CD4-positive, alpha-beta T cell (primary cell): ENCODE results near the gene PPP1R3A. TPM values are rescaled to one million over a fixed set of nuclear protein-coding genes. Genes with fewer than 3 reads are reported as not detected.
"Not testable (repeated sequence)": the region's sequence is repeated elsewhere in the genome, so short reads cannot be mapped to it uniquely, and the experiment has no call there.

ENCODE experiments used
- ATAC-seq: fragments of 200-7000 bp; cut with Tn5 transposase; one replicate; pipeline ENCODE4 v1.10.0; 2022; ENCODE audit warnings: mild to moderate bottlenecking; ENCODE audit not compliant: poor library complexity
- CTCF ChIA-PET: fragments of 350-600 bp; sonication (Branson Sonifier 250); formaldehyde crosslinking; loops from one replicate; lab custom pipeline; 2021; ENCODE audit warnings: antibody characterized with exemption, inconsistent platforms; lab: Charles Lee
- POLR2A ChIA-PET: fragments of 350-600 bp; sonication (Branson Sonifier 250); formaldehyde crosslinking; loops from one replicate; lab custom pipeline; 2021; ENCODE audit warnings: antibody characterized with exemption, inconsistent platforms; lab: Charles Lee
- DNase-seq, 14 experiments: peaks; one replicate each; pipeline ENCODE4 v3.0.0-alpha.2; 2013 to 2020; ENCODE audit warnings: mixed read lengths in 2 of 14
- H3K27ac ChIP-seq, 2 donors: one replicate each; pipeline versions ENCODE4 v1.5.1 to v1.7.0; 2013; ENCODE audit warnings: low read length in 2 of 2, low read depth in 1 of 2, mild to moderate bottlenecking in 1 of 2
- H3K27me3 ChIP-seq, 2 experiments: 1 replicate in 1 of 2; 2 replicates in 1 of 2; pipeline versions ENCODE4 v1.6.1 to v1.7.0; 2013; ENCODE audit warnings: low read length in 2 of 2, control low read depth in 1 of 2, mild to moderate bottlenecking in 1 of 2, moderate library complexity in 1 of 2; ENCODE audit not compliant: insufficient read depth in 2 of 2, control insufficient read depth in 1 of 2
- H3K36me3 ChIP-seq: one replicate; pipeline ENCODE4 v1.6.1; 2013; ENCODE audit warnings: low read length, control low read depth; ENCODE audit not compliant: insufficient read depth
- H3K4me1 ChIP-seq: one replicate; pipeline ENCODE4 v1.6.1; 2013; ENCODE audit warnings: low read length, control low read depth; ENCODE audit not compliant: insufficient read depth
- H3K4me3 ChIP-seq: one replicate; pipeline ENCODE4 v1.5.1; 2013; ENCODE audit warnings: mild to moderate bottlenecking, low read length, moderate library complexity
- H3K9me3 ChIP-seq, 2 experiments: 1 replicate in 1 of 2; 2 replicates in 1 of 2; pipeline versions ENCODE4 v1.6.1 to v1.7.0; 2013; ENCODE audit warnings: low read length in 2 of 2, mild to moderate bottlenecking in 2 of 2, control low read depth in 1 of 2, moderate library complexity in 1 of 2; ENCODE audit not compliant: control insufficient read depth in 1 of 2, insufficient read depth in 1 of 2
- H3K27ac Mint-ChIP-seq: one replicate; pipeline ENCODE4 v1.8.0; 2020; ENCODE audit warnings: mixed read lengths
- H3K27me3 Mint-ChIP-seq: one replicate; pipeline ENCODE4 v1.8.0; 2021; ENCODE audit warnings: mixed read lengths
- H3K36me3 Mint-ChIP-seq: one replicate; pipeline ENCODE4 v1.8.0; 2021; ENCODE audit warnings: low read depth, mixed read lengths
- H3K4me1 Mint-ChIP-seq: one replicate; pipeline ENCODE4 v1.8.0; 2021; ENCODE audit warnings: low read depth, mixed read lengths
- H3K4me3 Mint-ChIP-seq: one replicate; pipeline ENCODE4 v1.8.0; 2020; ENCODE audit warnings: mild to moderate bottlenecking, mixed read lengths
- H3K9me3 Mint-ChIP-seq: one replicate; pipeline ENCODE4 v1.8.0; 2020; ENCODE audit warnings: mixed read lengths
- intact Hi-C, 2 experiments: fragments of 100-400 bp; cut with DNase I in 1 of 2; cut with micrococcal nuclease in 1 of 2; formaldehyde crosslinking; loops; one replicate each; pipeline versions ENCODE4 v1.15.1 to v1.9.0; 2023 to 2025; cut with DNase I, micrococcal nuclease
- total RNA-seq, 174 experiments: library from RNA in 2 of 174; stranded (reverse) in 2 of 174; gene quantifications; one replicate each; pipeline ENCODE4 v1.2.3 and lab custom pipeline; 2021 to 2026
- TF ChIP-seq, protein P1 (sequence below): fragments of 200-600 bp; IDR thresholded peaks from one replicate; pipeline ENCODE4 v1.8.0; 2022; ENCODE audit warnings: antibody characterized with exemption, mild to moderate bottlenecking

The PPP1R3A gene
- total RNA-seq, 2 experiments from 2014 or later, result not detected

DNA sequence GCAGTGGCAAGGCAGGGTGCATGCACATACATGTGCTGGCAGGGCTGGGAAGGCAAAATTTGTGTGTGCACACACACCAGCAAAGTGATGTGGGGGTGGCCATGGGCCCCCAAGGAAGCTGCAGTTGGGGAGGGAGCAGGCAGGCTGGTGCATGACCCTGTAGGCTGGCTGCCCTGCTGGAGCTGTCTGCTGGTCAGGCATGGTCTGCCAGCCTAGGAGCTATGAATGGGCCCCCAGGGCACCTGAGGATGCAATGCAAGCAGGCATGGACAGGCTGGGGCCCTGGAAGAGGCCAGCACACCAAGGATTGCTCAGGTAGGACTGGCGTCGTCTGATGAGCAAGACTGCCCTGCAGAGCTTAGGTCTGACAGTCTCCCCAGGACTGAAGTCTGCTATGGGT, 18.2 kb upstream of the PPP1R3A start:
- ATAC-seq, result no peak
- H3K36me3 Mint-ChIP-seq, result no peaks in the 10 kb centered on the region
- peaks cover 4% of the 10 kb centered on the region for H3K9me3 Mint-ChIP-seq
- no peak overlapping the region for H3K4me3 Mint-ChIP-seq
- CTCF ChIA-PET, result no interaction called here
- H3K27ac Mint-ChIP-seq, result no peak overlapping the region
- Histone ChIP-seq H3K9me3 (peaks cover 0 to 14% of the 10 kb centered on the region in 2 experiments), H3K36me3 (no peaks in the 10 kb centered on the region), H3K27me3 (no peaks in the 10 kb centered on the region), H3K27ac (no peak overlapping the region), H3K4me1 (no peaks in the 10 kb centered on the region), H3K4me3 (no peak overlapping the region)
- POLR2A ChIA-PET, result no interaction called here
- H3K4me1 Mint-ChIP-seq, result no peaks in the 10 kb centered on the region
- no peaks in the 10 kb centered on the region for H3K27me3 Mint-ChIP-seq
- DNase-seq, result no peak
- intact Hi-C loops, result no loop called here
- TF ChIP-seq, protein P1, sequence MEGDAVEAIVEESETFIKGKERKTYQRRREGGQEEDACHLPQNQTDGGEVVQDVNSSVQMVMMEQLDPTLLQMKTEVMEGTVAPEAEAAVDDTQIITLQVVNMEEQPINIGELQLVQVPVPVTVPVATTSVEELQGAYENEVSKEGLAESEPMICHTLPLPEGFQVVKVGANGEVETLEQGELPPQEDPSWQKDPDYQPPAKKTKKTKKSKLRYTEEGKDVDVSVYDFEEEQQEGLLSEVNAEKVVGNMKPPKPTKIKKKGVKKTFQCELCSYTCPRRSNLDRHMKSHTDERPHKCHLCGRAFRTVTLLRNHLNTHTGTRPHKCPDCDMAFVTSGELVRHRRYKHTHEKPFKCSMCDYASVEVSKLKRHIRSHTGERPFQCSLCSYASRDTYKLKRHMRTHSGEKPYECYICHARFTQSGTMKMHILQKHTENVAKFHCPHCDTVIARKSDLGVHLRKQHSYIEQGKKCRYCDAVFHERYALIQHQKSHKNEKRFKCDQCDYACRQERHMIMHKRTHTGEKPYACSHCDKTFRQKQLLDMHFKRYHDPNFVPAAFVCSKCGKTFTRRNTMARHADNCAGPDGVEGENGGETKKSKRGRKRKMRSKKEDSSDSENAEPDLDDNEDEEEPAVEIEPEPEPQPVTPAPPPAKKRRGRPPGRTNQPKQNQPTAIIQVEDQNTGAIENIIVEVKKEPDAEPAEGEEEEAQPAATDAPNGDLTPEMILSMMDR, result no peak

DNA sequence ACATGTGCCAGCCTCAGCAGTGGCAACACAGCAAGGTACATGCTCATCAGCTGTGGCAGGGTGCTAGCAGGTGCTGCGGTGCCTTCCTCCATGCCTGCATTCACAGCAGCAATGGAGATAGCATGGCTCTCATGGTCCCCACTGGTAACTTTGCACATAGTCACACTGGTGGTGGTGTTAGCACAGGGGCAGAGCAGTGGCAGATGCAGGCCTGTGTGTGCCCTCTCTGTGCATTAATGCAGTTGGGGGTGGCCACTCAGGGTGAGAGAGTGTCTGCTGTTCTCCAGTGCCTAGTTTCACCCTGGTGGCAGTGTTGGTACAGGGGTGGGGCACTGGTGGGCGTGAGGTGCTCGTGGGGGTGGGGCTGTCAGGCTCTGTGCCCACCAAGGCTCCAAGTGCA, 17.7 kb upstream of the PPP1R3A start:
- ATAC-seq (no peak), DNase-seq (no peak)
- TF ChIP-seq, protein P1, result no peak
- Histone ChIP-seq H3K4me1 (no peaks in the 10 kb centered on the region), H3K36me3 (no peaks in the 10 kb centered on the region), H3K27me3 (no peaks in the 10 kb centered on the region), H3K4me3 (no peak overlapping the region), H3K27ac (no peak overlapping the region), H3K9me3 (peaks cover 0 to 14% of the 10 kb centered on the region in 2 experiments)
- ChIA-PET CTCF (no interaction called here), POLR2A (no interaction called here)
- Mint-ChIP-seq H3K4me3 (no peak overlapping the region), H3K9me3 (peaks cover 4% of the 10 kb centered on the region), H3K36me3 (no peaks in the 10 kb centered on the region), H3K27me3 (no peaks in the 10 kb centered on the region), H3K4me1 (no peaks in the 10 kb centered on the region), H3K27ac (no peak overlapping the region)
- intact Hi-C loops, result no loop called here

DNA sequence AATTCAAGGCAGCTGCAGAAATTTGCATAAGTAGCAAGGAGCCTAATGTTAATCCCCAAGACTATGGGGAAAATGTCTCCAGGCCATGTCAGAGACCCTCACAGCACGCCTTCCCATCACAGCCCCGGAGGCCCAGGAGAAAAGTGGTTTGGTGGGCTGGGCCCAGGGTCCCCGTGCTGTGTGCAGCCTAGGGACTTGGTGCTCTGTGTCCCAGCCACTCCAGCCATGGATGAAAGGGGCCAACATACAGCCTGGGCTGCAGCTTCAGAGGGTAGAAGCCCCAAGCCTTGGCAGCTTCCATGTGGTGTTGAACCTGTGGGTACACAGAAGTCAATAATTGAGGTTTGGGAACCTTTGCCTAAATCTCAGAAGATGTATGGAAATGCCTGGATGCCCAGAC, 10.6 kb upstream of the PPP1R3A start:
- intact Hi-C loops, H3K27me3 Mint-ChIP-seq, H3K27ac Mint-ChIP-seq, POLR2A ChIA-PET, H3K27ac ChIP-seq, H3K36me3 Mint-ChIP-seq, H3K4me3 ChIP-seq, H3K36me3 ChIP-seq, DNase-seq, H3K9me3 Mint-ChIP-seq, H3K4me1 ChIP-seq, H3K4me1 Mint-ChIP-seq, H3K9me3 ChIP-seq, CTCF ChIA-PET, H3K27me3 ChIP-seq, H3K4me3 Mint-ChIP-seq, ATAC-seq: not testable (repeated sequence)

DNA sequence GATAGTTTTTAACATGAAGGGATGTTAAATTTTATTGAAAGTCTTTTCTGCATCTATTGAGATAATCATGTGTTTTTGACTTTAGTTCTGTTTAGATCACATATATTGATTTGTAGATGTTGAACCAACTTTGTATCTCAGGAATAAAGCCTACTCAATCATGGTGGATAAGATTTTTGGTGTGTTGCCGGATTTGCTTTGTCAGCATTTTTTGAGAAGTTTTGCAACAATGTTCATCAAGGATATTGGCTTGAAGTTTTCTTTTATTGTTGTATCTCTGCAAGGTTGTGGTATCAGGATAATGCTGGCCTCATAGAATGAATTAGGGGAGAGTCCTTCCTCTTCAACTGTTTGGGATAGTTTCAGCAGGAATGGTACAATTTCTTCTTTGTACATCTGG, 9.3 kb upstream of the PPP1R3A start:
- H3K27me3 ChIP-seq, result no peaks in the 10 kb centered on the region
- TF ChIP-seq, protein P1, result no peak
- ChIA-PET CTCF (no interaction called here), POLR2A (no interaction called here)
- H3K27ac ChIP-seq, result no peak overlapping the region
- ATAC-seq (no peak), DNase-seq (no peak)
- intact Hi-C loops, result no loop called here
- Mint-ChIP-seq H3K4me1 (no peaks in the 10 kb centered on the region), H3K4me3 (no peak overlapping the region), H3K27me3 (no peaks in the 10 kb centered on the region), H3K27ac (no peak overlapping the region), H3K36me3 (no peaks in the 10 kb centered on the region), H3K9me3 (peaks cover 6% of the 10 kb centered on the region)
- no peaks in the 10 kb centered on the region for H3K36me3 ChIP-seq
- H3K4me3 ChIP-seq, result no peak overlapping the region
- H3K4me1 ChIP-seq, result no peaks in the 10 kb centered on the region
- H3K9me3 ChIP-seq, result peaks cover 0 to 7% of the 10 kb centered on the region in 2 experiments
